Measurements from ENCODE around the gene KNDC1.

DNA sequence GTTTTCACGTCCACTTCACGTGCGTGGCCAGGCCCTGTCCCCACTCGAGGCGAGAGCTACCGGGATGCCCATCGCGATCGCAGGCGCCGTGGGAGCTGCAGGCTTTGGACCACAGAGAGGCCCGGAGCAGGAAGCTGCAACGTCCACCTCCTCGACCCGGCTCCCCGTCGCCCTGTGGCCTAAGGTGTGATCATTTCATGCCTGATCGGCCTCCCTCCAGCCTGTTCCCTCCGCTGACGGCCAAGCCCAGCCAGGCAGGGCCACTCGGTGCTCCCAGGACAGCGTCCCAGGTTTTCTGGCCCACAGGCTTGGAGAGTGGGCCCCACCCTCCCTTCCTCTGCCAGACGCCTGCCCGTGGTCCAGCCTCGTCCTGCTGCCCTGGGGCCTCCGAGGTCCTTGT, 19.6 kb downstream of the KNDC1 start:
- TF ChIP-seq, protein P1, sequence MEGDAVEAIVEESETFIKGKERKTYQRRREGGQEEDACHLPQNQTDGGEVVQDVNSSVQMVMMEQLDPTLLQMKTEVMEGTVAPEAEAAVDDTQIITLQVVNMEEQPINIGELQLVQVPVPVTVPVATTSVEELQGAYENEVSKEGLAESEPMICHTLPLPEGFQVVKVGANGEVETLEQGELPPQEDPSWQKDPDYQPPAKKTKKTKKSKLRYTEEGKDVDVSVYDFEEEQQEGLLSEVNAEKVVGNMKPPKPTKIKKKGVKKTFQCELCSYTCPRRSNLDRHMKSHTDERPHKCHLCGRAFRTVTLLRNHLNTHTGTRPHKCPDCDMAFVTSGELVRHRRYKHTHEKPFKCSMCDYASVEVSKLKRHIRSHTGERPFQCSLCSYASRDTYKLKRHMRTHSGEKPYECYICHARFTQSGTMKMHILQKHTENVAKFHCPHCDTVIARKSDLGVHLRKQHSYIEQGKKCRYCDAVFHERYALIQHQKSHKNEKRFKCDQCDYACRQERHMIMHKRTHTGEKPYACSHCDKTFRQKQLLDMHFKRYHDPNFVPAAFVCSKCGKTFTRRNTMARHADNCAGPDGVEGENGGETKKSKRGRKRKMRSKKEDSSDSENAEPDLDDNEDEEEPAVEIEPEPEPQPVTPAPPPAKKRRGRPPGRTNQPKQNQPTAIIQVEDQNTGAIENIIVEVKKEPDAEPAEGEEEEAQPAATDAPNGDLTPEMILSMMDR (IDR thresholded peaks at IDR 0.05) = no peak
- no peak for TF ChIP-seq POLR2AphosphoS5 (IDR thresholded peaks at IDR 0.05)
